K562 treated with DMSO at 1 percent for 48 hours (cell line): Measurements from ENCODE around the gene GRAMD1A. TPM values are rescaled to one million over a fixed set of nuclear protein-coding genes. Genes with fewer than 3 reads are reported as not detected.

Experiments
- total RNA-seq: library from RNA; unstranded; fragments of 300-600 nt; gene quantifications from 2 replicates; pipeline ENCODE4 v1.2.3, GENCODE V29; 2022; ENCODE audit warnings: low replicate concordance; ENCODE audit errors: extremely low read depth

The GRAMD1A gene
- not detected in 2 replicates for total RNA-seq

DNA sequence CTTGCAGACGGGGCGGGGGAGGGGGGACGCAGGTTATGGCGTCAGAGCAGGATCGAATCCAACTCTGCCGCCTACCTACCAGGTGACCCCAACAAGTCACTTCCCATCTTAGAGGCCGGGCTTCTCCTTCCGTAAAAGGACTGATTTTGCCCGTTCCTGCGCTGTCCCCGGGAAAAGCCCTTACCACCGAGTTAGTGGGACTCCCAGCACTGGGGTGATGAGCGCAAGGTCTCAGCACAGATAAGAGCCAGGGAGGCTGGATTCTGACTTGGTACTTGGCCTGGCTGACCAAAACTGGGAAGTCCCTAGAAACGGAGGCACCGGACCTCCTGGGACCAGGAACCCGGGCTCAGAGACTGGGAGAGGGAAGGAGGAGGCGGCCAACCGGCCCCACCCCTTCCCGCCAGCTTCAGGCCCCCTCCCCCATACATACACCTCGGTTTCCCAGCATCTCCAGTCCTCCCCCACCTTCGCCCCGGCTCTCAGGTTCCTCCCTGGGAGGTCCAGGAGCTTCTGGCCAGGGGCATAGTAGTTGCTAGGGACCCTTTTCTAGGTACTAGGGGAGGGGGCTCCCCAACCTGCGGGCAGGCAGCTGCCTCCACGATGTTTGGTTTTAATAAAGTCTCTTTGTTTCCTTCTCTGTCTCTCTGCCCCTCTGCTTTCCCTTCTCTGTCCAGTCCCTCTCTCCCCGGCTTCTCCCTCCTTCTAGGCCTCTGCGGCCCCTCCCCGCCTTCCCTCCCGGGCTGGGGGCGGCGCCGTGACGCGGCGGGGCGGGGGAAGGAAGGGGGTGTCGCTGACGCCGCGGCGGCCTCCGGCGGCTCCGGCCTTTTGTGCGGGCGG lies at the start of gene GRAMD1A:
Gene GRAMD1A, plus strand, starts transcription at position 826 of the 840 bp plus-strand sequence. CDS start 156 bp downstream, outside the sequence.

GRCh38 chr19:34963573-34964406 lies 36.3 kb upstream of the GRAMD1A start, which contains the start of gene ZNF792:
Gene ZNF792, minus strand, starts transcription at chr19:34964229. Its CDS starts 567 bp downstream, at chr19:34963662.

DNA sequence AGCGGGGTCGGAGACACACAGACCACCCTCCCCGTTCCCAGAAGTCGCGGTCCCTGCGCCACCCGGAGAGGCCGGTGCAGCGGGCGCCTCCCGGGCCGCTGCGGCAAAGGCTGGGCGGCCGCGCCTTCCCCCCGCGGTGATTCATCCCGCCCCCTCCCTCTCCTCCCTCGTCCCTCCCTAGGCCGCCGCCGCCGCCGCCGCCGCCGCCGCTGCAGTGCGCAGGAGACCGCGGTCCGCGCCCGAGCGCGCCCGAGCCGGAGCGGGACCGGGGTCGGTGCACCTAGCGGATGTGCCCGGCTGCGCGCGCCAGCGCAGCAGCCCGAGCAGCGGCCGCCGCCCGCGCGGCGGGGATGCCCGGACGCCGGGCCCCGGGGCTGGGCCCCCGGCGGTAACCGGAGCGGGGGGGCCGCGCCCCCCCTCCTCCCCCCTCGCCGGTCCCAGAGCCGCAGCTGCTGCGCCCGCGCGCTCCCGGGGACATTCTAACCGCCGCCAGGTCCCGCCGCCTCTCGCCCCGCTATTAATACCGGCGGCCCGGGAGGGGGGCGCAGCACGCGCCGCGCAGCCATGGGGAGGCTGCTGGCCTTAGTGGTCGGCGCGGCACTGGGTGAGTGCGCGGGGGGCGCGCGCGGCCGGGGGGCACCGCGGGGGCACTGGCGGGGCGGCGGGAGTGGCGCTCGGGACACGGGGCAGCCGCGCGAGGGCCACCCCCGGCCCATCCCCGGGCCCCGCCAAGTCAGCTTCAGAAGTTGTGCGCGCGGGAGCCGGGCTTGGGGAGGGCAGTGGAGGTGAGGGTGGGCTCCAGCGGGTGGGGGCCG lies 30.3 kb downstream of the GRAMD1A start, which contains the start of gene SCN1B:
Gene SCN1B, plus strand, starts transcription at position 214 of the 815 bp plus-strand sequence. Its CDS starts 351 bp downstream, at position 565.

GRCh38 chr19:35041548-35042055 lies 41.5 kb downstream of the GRAMD1A start, which contains the start of gene HPN:
Gene HPN, plus strand, starts transcription at chr19:35041721. Its CDS starts 786 bp downstream, at chr19:35042507.

Other genes starting within 250 kb of the GRAMD1A start
- not detected in 2 replicates for gene ZNF599, start 227.1 kb upstream of the GRAMD1A start, total RNA-seq
- gene ZNF30, start 73.4 kb upstream of the GRAMD1A start, total RNA-seq = not detected in 2 replicates
- not detected in 2 replicates for gene ZNF792, start 36.1 kb upstream of the GRAMD1A start, total RNA-seq
- not detected in 2 replicates for gene SCN1B, start 30.1 kb downstream of the GRAMD1A start, total RNA-seq
- not detected in 2 replicates for gene HPN, start 41.4 kb downstream of the GRAMD1A start, total RNA-seq
- gene FXYD3, start 115.5 kb downstream of the GRAMD1A start, total RNA-seq = not detected in 2 replicates
- not detected in 2 replicates for gene LGI4, start 134.7 kb downstream of the GRAMD1A start, total RNA-seq
- not detected in 2 replicates for gene FXYD1, start 138.5 kb downstream of the GRAMD1A start, total RNA-seq
- gene FXYD7, start 142.9 kb downstream of the GRAMD1A start, total RNA-seq = not detected in 2 replicates
- gene FXYD5, start 154.4 kb downstream of the GRAMD1A start, total RNA-seq = 359 TPM in 1 of 2 replicates, not detected in the other
- not detected in 2 replicates for gene FAM187B, start 228.4 kb downstream of the GRAMD1A start, total RNA-seq
- not detected in 2 replicates for gene LSR, start 248.7 kb downstream of the GRAMD1A start, total RNA-seq